Gastrocnemius medialis (tissue), 4 donors: ENCODE data around the gene LINGO1.

Experiments
- POLR2A ChIP-seq, 2 donors: fragments of 450-650 bp; IDR thresholded peaks; one replicate each; pipeline ENCODE4 v1.6.1; 2017; ENCODE audit warnings: antibody characterized with exemption in 2 of 2, mild to moderate bottlenecking in 2 of 2, moderate library complexity in 2 of 2
- TF ChIP-seq, protein P1 (sequence below), 5 experiments: fragments of 450-650 bp in 3 of 5; fragments of 200-600 bp in 2 of 5; sonication (generic) in 2 of 5; IDR thresholded peaks in 4 of 5; conservative IDR thresholded peaks in 1 of 5; 1 replicate in 4 of 5; 2 replicates in 1 of 5; pipeline ENCODE4 v1.5.1; 2016 to 2019; ENCODE audit warnings: antibody characterized with exemption in 5 of 5, mild to moderate bottlenecking in 3 of 5, moderate library complexity in 3 of 5

DNA sequence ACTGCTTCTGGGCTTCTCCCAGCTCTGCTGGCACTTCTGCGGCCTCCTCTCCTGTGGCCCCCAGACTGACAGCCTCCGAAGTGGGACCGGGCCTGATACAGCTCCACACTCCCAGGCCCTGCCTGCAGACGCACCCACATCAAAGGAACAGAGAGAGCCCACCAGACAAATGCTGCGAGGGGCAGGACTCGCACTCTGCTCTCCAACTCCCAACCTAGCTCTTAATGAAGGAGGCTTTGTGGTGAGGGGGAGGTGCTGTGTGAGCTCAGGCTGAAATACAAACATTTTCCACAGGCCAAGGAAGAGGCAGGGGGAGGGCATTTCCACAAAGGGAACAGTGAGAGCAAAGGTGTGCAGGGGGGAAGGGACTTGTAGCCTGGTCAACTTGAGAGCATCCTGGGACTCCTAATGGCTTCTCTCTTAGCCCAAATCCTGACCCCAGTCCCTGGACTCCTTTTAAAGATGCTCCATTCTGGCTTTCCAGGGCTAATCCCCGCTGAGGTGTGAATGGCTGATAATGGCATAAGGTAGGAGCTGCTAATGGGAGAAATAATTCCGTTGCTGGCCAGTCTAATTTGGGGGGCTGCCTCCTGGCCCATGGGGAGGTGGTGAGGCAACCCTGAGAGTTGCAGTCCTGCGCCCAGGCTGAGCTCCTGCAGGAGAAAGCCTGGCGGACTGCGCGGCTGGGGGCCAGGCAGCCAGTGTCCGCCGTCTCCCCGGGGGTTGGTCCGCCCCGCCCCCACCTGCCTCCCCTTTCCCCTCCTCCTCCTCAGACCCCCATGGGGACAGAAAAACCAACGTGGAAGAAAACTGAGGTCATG is 9.6 kb downstream of the LINGO1 start:
- TF ChIP-seq, protein P1, sequence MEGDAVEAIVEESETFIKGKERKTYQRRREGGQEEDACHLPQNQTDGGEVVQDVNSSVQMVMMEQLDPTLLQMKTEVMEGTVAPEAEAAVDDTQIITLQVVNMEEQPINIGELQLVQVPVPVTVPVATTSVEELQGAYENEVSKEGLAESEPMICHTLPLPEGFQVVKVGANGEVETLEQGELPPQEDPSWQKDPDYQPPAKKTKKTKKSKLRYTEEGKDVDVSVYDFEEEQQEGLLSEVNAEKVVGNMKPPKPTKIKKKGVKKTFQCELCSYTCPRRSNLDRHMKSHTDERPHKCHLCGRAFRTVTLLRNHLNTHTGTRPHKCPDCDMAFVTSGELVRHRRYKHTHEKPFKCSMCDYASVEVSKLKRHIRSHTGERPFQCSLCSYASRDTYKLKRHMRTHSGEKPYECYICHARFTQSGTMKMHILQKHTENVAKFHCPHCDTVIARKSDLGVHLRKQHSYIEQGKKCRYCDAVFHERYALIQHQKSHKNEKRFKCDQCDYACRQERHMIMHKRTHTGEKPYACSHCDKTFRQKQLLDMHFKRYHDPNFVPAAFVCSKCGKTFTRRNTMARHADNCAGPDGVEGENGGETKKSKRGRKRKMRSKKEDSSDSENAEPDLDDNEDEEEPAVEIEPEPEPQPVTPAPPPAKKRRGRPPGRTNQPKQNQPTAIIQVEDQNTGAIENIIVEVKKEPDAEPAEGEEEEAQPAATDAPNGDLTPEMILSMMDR (IDR thresholded peaks at IDR 0.05 in 4 of 5, conservative IDR thresholded peaks at IDR 0.05 in 1 of 5) = no peak
- TF ChIP-seq POLR2A (IDR thresholded peaks at IDR 0.05) = no peak
